HEK293 (cell line): ENCODE results near the gene AGO1.

Source experiments
- CTCF ChIP-seq: fragments of 450-650 bp; formaldehyde crosslinking; IDR thresholded peaks from 2 replicates; pipeline ENCODE4 v1.5.1; 2016; ENCODE audit warnings: missing biosample characterization, missing genetic modification characterization
- KLF1 ChIP-seq: fragments of 450-650 bp; formaldehyde crosslinking; IDR thresholded peaks from 2 replicates; pipeline ENCODE4 v1.5.1; 2016; ENCODE audit warnings: missing biosample characterization, missing genetic modification characterization
- REPIN1 ChIP-seq: fragments of 450-650 bp; formaldehyde crosslinking; IDR thresholded peaks from 2 replicates; pipeline ENCODE4 v1.5.1; 2017; ENCODE audit warnings: missing biosample characterization, missing genetic modification characterization, low read depth
- SP2 ChIP-seq: fragments of 450-650 bp; formaldehyde crosslinking; IDR thresholded peaks from 2 replicates; pipeline ENCODE4 v1.5.1; 2016; ENCODE audit warnings: missing biosample characterization, missing genetic modification characterization
- YY1 ChIP-seq: fragments of 450-650 bp; formaldehyde crosslinking; IDR thresholded peaks from 2 replicates; pipeline ENCODE4 v1.5.1; 2018; ENCODE audit warnings: missing biosample characterization, missing genetic modification characterization
- ZBTB7A ChIP-seq: fragments of 450-650 bp; formaldehyde crosslinking; IDR thresholded peaks from 2 replicates; pipeline ENCODE4 v1.5.1; 2016; ENCODE audit warnings: low read depth, missing biosample characterization, missing genetic modification characterization
- ZNF133 ChIP-seq: fragments of 450-650 bp; formaldehyde crosslinking; IDR thresholded peaks from 2 replicates; pipeline ENCODE4 v1.5.1; 2016; ENCODE audit warnings: missing biosample characterization, missing genetic modification characterization
- ZNF174 ChIP-seq: fragments of 450-650 bp; formaldehyde crosslinking; IDR thresholded peaks from 2 replicates; pipeline ENCODE4 v1.5.0; 2017; ENCODE audit warnings: missing biosample characterization, mild to moderate bottlenecking, missing genetic modification characterization
- ZNF529 ChIP-seq: fragments of 450-650 bp; formaldehyde crosslinking; IDR thresholded peaks from 2 replicates; pipeline ENCODE4 v1.5.1; 2017; ENCODE audit warnings: missing genetic modification characterization, missing biosample characterization; ENCODE audit not compliant: insufficient replicate concordance
- ZNF645 ChIP-seq: fragments of 450-650 bp; formaldehyde crosslinking; IDR thresholded peaks from 2 replicates; pipeline ENCODE4; 2016; ENCODE audit warnings: missing biosample characterization, missing genetic modification characterization
- ZNF76 ChIP-seq: fragments of 450-650 bp; formaldehyde crosslinking; IDR thresholded peaks from 2 replicates; pipeline ENCODE4; 2016; ENCODE audit warnings: low read depth, missing biosample characterization, missing genetic modification characterization, borderline replicate concordance
- ZXDB ChIP-seq: fragments of 450-650 bp; formaldehyde crosslinking; IDR thresholded peaks from 2 replicates; pipeline ENCODE4 v1.5.1; 2016; ENCODE audit warnings: missing biosample characterization, missing genetic modification characterization
- TF ChIP-seq, protein P1 (sequence below): IDR thresholded peaks from 2 replicates; pipeline ENCODE4 v1.6.1; 2011; ENCODE audit warnings: mild to moderate bottlenecking, low read depth, low read length, borderline replicate concordance

DNA sequence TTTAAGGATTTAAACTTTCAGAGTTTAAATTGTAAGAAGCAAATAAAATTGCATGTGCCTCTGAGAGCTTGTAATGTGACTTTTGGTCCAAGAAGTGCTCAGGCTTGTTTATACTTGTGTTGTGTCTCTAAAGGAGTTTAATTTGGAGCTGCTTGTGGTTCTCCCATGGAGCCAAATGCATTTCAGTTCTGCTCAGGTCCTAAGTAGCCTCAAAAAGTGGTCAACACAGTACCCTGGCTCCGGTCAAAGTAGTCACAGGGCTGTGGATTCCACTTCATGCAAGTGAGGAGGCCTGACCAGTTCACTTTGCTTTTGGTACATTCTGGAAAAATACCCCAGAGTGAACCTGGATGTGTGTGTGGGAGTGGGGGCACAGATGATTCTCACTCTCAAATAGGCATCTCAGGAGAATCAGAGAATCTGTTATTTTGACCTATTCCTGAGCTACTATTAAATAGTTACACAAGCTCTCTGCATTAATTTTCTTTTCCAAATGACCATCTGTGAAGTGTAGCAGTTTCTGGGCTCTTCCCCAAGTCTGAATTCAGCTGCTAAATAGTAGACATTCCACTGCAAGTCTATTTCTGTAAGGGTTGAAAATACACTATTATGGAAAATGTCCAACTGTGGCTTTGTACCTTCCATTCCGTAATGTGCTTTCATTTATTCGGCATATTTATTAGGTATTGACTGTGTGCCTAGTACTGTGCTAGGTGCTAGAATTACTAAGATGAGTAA lies 31.7 kb upstream of the AGO1 start:
- no peak for TF ChIP-seq KLF1 (tag by site-specific recombination)
- TF ChIP-seq SP2 (tag by site-specific recombination), result no peak
- TF ChIP-seq YY1 (tag by site-specific recombination), result no peak
- no peak for TF ChIP-seq CTCF (tag by site-specific recombination)
- TF ChIP-seq ZNF76 (tag by site-specific recombination), result no peak
- no peak for TF ChIP-seq ZXDB (tag by site-specific recombination)
- TF ChIP-seq ZNF529 (tag by site-specific recombination), result no peak
- TF ChIP-seq ZNF133 (tag by site-specific recombination), result no peak
- TF ChIP-seq ZNF174 (tag by site-specific recombination), result no peak
- TF ChIP-seq ZBTB7A, result no peak
- TF ChIP-seq, protein P1, sequence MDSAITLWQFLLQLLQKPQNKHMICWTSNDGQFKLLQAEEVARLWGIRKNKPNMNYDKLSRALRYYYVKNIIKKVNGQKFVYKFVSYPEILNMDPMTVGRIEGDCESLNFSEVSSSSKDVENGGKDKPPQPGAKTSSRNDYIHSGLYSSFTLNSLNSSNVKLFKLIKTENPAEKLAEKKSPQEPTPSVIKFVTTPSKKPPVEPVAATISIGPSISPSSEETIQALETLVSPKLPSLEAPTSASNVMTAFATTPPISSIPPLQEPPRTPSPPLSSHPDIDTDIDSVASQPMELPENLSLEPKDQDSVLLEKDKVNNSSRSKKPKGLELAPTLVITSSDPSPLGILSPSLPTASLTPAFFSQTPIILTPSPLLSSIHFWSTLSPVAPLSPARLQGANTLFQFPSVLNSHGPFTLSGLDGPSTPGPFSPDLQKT, result no peak
- no peak for TF ChIP-seq REPIN1 (tag by site-specific recombination)
- TF ChIP-seq ZNF645 (tag by site-specific recombination), result no peak
